ENCODE measurements around the gene ZNF500.

DNA sequence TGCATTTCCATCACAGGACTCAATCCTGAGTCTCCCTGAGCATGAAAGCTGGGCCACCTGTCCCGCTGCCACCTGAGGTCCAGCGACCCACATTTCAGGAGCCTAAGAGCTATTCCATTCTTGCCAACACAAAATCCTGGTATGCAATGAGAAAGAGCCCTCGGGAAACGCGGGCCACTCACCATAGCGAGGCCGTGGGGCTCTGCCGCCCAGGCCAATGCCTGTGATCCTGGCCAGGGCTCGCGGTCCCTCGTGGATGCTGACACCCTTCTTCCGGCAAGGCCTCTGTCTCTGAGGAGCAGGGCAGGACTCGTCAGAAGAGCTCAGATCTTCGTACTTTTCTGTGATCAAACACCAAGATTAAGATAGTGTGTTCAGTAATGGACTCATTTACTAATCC is 62.0 kb downstream of the ZNF500 start:
- TF ChIP-seq EZH2 (IDR thresholded peaks at IDR 0.05; ENCODE audit: borderline replicate concordance, low read length), result no peak
- no peak for TF ChIP-seq CTCF (IDR thresholded peaks at IDR 0.05; ENCODE audit: low read length)
